Left renal cortex interstitium (tissue), 4 donors: ENCODE data around the gene CHRNA5. TPM values are rescaled to one million over a fixed set of nuclear protein-coding genes. Genes with fewer than 3 reads are reported as not detected.
A peak's percentile ranks its signal among the peaks of the same experiment; 100 is the strongest.

ENCODE experiments used
- DNase-seq, 4 donors: peaks; one replicate each; pipeline ENCODE4 v3.0.0-alpha.2; 2013; ENCODE audit warnings: low read depth in 4 of 4, low spot score in 2 of 4, missing footprints in 1 of 4
- polyA plus RNA-seq, 4 donors: library from polyadenylated mRNA; unstranded; fragments of 120-200 nt; gene quantifications; one replicate each; pipeline ENCODE4 v1.2.1, GENCODE V29; 2013; ENCODE audit not compliant: insufficient read length in 4 of 4

Gene CHRNA5
- polyA plus RNA-seq, 4 donors: 5.9 to 9.7 (median 7.0) TPM

DNA sequence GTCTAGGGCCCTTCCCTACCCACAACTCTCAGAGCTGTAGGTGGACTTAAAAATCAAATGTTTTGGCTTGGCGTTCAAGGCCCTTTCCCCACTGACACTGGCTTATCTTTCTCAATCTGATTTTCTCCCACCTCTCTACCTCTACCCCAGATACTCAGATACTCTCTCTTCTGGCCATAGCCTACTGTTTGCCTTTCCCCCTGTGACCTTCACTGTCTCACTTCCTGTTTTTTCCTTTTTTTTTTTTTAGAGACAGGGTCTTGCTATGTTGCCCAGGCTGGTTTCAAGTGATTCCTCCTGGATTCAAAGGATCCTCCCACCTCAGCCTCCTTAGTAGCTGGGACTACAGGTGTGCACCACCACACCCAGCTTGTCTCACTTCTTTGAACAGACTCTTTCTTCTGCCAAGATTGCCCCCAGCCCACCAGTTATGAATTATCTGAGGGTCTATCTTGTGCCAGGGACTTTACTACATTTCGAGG lies 71.1 kb downstream of the CHRNA5 start:
- no peak for DNase-seq

DNA sequence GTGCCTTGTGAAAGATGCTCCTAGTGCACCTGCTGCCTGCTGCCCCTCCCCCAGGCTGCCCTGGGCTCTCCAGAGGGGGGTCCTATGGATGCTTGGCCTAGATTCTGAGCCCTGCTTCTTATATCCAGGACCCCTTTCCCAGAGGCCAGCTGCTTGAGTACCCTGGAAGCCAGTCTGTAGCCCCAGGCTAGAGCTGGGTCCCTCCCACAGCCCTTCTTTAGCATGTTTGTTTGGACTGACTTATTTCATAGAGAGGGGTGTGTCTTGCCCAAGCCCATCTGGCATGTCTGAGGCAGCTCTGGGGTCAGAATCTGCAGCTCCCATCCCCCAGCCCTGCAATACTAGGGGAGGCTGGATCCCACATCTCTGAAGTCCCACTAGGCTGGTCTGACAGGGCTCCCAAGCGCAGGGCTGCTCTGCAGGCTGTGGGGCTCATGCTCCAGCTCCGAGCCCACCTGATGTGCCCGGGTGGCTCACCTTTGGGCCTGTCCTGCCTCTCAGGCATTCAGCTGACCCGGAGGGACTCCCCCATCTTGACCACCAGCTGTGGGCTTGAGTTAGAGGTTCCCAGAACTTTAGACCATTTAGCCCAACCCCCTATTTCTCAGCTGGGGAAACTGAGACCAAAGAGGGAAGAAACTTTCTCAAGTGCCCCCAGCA lies 72.6 kb downstream of the CHRNA5 start:
- DNase-seq: no peak

DNA sequence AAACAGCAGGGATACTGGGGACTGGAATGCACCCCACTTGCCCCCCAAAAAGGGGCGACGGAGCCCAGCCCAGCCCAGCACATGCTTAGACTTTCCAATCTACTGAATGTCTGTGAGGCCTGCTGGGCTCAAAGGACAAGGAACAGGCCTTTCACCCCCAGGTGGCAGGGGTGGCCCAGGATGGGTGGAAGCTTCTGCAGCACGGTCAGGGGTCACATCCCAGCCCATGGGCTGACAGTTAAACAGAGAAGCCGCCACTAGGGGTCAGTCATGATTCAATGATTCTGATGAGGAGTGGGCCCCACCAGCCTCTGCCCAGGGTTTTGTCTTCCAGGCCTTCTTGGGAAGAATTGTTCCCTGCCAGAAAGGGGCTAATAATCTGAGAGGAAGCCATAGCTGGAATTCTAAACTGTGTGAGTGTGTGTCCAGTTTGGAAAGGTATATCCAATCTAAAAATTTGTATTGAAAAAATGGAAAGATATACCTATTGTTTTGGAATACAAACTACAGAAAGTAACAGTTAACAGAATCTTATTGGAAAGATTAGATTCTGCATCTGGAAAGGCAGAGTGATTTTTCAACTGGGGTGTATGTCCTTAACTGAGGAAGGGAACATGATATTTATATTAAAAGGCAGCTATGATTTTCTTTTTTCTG lies 73.5 kb downstream of the CHRNA5 start:
- peak in 1 of 4 donors; percentile 79 for DNase-seq

DNA sequence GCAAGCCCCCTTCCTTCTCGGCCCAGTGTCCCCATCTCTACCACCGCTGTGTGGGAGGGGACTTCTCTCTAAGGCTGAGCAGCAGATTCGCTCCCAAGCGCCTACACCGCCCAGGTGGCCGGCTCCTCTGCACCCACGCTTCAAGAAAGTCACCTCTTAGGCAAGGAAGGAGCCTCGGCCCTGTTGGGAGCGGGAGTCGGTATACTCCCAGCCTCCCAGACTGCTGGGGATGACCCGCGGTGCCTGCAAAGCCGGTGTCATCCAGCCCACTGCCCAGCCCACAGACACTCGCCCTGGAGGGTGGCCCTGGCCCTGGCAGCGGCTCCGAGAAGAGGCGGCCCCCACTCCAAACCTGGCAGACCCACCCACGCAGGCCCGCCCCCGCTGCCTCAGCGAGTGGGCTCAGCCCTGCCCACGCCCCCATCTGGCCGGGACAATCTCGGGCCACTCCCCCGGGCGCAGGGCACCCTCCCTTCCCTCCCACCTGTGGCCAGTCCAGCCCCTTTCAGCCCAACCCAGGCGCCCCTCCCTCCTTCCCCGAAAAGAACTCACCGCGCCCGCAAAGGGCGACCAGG lies 75.3 kb downstream of the CHRNA5 start:
- DNase-seq: no peak

DNA sequence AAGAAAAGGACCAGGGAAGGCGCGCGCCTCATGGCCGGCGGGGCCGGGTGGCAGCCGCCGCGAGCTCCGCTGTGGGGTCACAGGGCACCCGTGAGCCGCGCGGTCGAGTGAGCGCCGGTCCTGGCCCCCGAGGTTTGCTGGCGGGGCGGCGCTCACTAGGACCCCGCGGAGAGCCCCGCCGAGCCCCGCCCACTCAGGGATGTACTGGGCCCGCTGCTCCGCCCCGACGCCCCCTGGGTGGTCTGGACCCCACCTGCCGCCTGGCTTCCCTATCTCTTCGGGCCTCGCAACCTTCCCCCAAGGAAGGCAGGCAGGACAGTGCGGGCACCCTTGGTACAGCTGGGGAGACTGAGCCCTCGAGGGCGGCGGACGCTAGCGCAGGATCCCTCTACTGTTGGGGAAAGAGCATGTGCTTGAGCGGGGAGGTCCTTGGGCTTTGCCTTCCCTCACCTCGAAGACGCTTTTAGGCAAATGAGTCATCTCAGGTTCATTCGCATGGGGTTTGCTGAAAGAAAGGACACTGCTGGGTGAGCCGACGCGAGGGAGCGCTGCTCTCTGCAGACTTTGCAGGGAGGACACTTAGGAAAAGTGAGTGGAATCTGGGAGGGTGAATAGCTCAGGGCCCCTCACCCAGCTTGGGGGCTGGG lies 75.9 kb downstream of the CHRNA5 start, which contains the start of gene CHRNB4:
CHRNB4 (minus strand) TSS at position 109 of the 647 bp plus-strand sequence; CDS start at position 32, 77 bp downstream.
- DNase-seq: peak in 1 of 4 donors; percentile 48

DNA sequence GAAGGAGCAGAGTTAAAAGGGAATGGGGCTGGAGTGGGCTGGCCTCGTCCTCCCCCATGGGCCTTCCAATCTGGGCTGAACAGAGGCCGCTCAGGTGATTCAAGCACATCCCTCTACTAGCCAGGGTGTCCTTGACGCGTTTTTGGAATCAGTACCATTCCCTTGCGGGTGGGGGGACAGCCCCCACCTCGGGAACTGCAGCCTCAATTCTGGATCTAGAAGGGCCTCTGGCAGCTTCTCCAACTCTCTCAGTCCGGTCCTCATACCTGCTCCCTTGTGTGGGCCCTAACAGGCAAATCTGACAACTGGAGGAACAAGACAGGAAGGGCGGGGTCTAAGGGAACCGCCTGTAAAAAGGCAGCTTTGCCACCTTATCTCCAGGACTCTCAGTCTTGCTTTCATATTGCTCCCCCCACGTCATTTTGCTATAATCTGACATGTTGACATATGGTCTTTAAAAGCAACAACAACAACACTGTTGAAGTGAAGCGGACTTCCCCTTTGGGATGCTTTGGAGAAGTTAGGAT lies 76.5 kb downstream of the CHRNA5 start:
- DNase-seq: no peak

DNA sequence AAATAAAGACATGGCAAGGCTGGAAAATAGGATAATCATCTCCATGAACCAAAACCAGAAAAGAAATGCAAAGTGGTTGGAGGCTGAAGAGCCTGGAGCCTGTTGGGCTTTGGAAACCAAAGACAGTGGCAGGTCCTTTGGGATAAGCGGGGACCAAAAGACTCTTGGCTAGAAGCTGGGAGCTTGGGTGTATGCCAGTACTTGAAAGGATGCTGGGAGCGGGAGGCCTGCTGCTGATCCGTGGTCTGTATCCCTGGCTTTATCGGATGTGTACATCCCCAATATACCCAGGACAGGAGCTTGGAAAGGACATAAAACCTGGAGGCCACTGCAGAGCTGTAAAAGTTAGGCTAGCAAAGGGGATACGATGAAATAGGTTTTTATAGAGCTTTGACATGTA lies 77.0 kb downstream of the CHRNA5 start:
- DNase-seq: no peak

Other genes with a start within 250 kb of the CHRNA5 start
- gene CRABP1, start 225.2 kb upstream of the CHRNA5 start, polyA plus RNA-seq: 10 to 100 TPM; 49.0 to 73.4 (median 64.6) TPM
- 10 to 100 TPM; 51.1 to 77.7 (median 59.2) TPM for gene IREB2, start 127.3 kb upstream of the CHRNA5 start, polyA plus RNA-seq
- 1 to 10 TPM; 7.7 to 8.9 (median 8.3) TPM for gene HYKK, start 57.9 kb upstream of the CHRNA5 start, polyA plus RNA-seq
- 100 to 1,000 TPM; 232 to 298 (median 262) TPM for gene PSMA4, start 25.1 kb upstream of the CHRNA5 start, polyA plus RNA-seq
- gene CHRNA3, start 55.5 kb downstream of the CHRNA5 start, polyA plus RNA-seq: 1 to 10 TPM in 3 of 4 donors, under 1 TPM in 1; 0.86 to 1.5 (median 1.2) TPM
- gene CHRNB4, start 75.7 kb downstream of the CHRNA5 start, polyA plus RNA-seq: 1 to 10 TPM; 2.5 to 3.9 (median 2.8) TPM
- gene ADAMTS7, start 245.9 kb downstream of the CHRNA5 start, polyA plus RNA-seq: 10 to 100 TPM; 19.7 to 36.7 (median 32.7) TPM